ENCODE data around the gene PRDX2. TPM values are rescaled to one million over a fixed set of nuclear protein-coding genes. Genes with fewer than 3 reads are reported as not detected.
A peak's percentile ranks its signal among the peaks of the same experiment; 100 is the strongest.

Gene PRDX2
- total RNA-seq, 6 donors from 2014 or later, result 57.6 to 173 (median 123) TPM

DNA sequence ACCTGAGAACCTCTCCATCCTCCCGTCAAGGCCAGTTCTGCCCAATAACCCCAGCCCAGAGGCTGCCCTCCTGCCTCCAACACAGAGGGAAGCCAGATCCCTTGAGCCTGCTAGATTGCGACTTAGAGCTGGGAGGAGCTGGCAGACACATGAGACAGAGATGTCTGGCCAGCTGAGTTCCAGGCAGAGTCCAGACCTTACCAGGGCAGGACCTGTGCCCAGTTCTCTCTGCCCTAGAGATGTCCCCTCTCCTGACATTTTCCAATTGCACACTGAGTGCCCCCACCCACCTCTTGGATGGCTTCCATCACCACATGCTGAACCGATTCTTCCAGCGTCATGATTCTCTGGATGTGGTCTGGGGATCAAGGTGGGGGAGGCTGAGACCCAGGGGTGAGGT, 29.3 kb downstream of the PRDX2 start:
- Histone ChIP-seq H3K4me3 (no peak overlapping the region), H3K9me3 (no peaks in the 10 kb centered on the region), H3K36me3 (peaks cover 0 to 9% (median 4%) of the 10 kb centered on the region in 4 donors), H3K4me1 (peaks cover 12 to 33% (median 18%) of the 10 kb centered on the region in 4 donors), H3K27ac (no peak overlapping the region), H3K27me3 (no peaks in the 10 kb centered on the region)
- TF ChIP-seq POLR2A (IDR thresholded peaks at IDR 0.05) (no peak), EP300 (IDR thresholded peaks at IDR 0.05) (no peak), POLR2AphosphoS5 (IDR thresholded peaks at IDR 0.05) (no peak)
- TF ChIP-seq, protein P1, sequence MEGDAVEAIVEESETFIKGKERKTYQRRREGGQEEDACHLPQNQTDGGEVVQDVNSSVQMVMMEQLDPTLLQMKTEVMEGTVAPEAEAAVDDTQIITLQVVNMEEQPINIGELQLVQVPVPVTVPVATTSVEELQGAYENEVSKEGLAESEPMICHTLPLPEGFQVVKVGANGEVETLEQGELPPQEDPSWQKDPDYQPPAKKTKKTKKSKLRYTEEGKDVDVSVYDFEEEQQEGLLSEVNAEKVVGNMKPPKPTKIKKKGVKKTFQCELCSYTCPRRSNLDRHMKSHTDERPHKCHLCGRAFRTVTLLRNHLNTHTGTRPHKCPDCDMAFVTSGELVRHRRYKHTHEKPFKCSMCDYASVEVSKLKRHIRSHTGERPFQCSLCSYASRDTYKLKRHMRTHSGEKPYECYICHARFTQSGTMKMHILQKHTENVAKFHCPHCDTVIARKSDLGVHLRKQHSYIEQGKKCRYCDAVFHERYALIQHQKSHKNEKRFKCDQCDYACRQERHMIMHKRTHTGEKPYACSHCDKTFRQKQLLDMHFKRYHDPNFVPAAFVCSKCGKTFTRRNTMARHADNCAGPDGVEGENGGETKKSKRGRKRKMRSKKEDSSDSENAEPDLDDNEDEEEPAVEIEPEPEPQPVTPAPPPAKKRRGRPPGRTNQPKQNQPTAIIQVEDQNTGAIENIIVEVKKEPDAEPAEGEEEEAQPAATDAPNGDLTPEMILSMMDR (IDR thresholded peaks at IDR 0.05), result no peak
- no peak for ATAC-seq (ENCODE audit: low FRiP score in 2 of 2)
- WGBS, 2 donors, result 85 to 100% methylated on average over 1 to 4 of the region's 4 CpGs
- DNase-seq, result no peak

DNA sequence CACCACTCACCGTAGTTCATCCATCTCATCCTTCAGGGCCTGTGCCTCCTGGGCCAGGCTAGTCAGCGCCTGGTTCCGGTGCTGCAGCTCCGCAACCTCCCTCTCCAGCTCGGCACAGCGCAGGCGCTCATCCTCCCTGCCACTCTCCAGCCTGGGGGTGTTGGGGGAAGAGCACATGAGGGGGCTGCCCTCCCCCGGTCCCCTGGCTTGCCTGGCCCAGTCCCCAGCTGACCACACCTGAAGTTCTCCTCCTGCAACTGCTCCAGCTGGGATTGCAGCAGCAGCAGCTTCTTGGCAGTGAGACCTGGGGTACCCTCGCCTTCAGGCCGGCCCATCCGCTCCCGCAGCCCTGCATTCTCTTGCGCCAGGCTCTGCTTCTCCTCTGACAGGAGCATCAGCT, 30.7 kb downstream of the PRDX2 start:
- Histone ChIP-seq H3K36me3 (peaks cover 0 to 15% (median 4%) of the 10 kb centered on the region in 4 donors), H3K27ac (no peak overlapping the region), H3K4me3 (no peak overlapping the region), H3K27me3 (no peaks in the 10 kb centered on the region), H3K9me3 (no peaks in the 10 kb centered on the region), H3K4me1 (peaks cover 7 to 28% (median 8%) of the 10 kb centered on the region in 4 donors)
- 96% methylated on average over 13 of the region's 13 CpGs; no CpG with 5 or more reads in 1 of the 2 donors for WGBS, 2 donors
- ATAC-seq (ENCODE audit: low FRiP score in 2 of 2) (no peak), DNase-seq (peak in 1 of 2 donors; percentile 63)
- no peak for TF ChIP-seq POLR2AphosphoS5 (IDR thresholded peaks at IDR 0.05)
- TF ChIP-seq EP300 (IDR thresholded peaks at IDR 0.05), result no peak
- TF ChIP-seq, protein P1 (IDR thresholded peaks at IDR 0.05), result no peak
- TF ChIP-seq POLR2A (IDR thresholded peaks at IDR 0.05), result no peak

DNA sequence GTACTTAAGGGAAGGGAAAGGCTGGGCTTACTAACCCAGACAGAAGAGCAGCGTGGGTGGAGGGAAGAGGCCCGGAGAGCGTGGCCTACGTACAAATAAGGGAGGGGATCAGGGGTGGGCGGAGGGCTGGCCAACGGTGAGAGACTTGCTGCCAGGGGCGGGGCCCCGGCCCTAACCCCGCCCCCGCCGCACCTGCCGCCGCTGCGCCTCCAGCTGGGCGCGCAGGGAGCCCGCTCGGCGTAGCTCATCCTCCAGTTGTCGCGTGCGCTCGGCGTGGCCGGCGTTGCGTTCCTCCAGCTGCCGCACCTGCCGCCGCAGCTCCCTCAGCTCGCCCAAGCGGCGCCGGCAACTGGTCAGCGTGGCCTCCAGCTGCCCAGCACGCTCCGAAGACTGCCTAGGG, 31.9 kb downstream of the PRDX2 start:
- no peaks in the 10 kb centered on the region for H3K9me3 ChIP-seq
- peaks cover 0 to 15% (median 7%) of the 10 kb centered on the region in 4 donors for H3K36me3 ChIP-seq
- H3K4me1 ChIP-seq, result peaks cover 3 to 24% (median 4%) of the 10 kb centered on the region in 4 donors
- DNase-seq, result peak; percentile 80 to 89
- TF ChIP-seq EP300 (IDR thresholded peaks at IDR 0.05) (no peak), POLR2AphosphoS5 (IDR thresholded peaks at IDR 0.05) (no peak), POLR2A (IDR thresholded peaks at IDR 0.05) (no peak)
- TF ChIP-seq, protein P1 (IDR thresholded peaks at IDR 0.05), result no peak
- peak in 1 of 2 donors; percentile 34 for ATAC-seq (ENCODE audit: low FRiP score in 2 of 2)
- H3K27ac ChIP-seq, result no peak overlapping the region
- no peak overlapping the region for H3K4me3 ChIP-seq
- H3K27me3 ChIP-seq, result no peaks in the 10 kb centered on the region
- WGBS, 2 donors, result 65 to 86% methylated on average over 7 to 37 of the region's 37 CpGs

DNA sequence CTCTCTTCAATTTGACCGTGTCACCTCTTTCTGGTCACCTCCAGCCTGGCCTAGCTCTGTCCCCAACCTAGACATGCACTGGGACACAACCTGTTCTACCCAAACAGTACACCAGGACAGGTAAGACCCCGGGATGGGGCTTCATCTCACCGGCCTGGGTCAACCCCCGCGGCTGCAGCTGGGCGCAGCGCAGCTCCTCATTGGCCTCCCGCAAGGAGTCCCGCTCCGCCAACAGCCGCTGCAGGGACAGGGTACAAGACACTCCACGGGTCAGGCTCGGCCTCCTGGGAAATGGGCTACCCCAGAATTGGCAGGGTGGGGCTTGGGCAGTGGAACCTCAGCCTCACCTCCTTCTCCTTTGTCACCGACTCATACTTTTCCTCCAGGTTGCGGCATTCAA, 33.9 kb downstream of the PRDX2 start:
- Histone ChIP-seq H3K36me3 (peaks cover 2 to 25% (median 16%) of the 10 kb centered on the region in 4 donors), H3K27me3 (no peaks in the 10 kb centered on the region), H3K4me1 (peaks cover 0 to 19% (median 2%) of the 10 kb centered on the region in 4 donors), H3K9me3 (no peaks in the 10 kb centered on the region), H3K4me3 (no peak overlapping the region), H3K27ac (no peak overlapping the region)
- no peak for TF ChIP-seq POLR2A (IDR thresholded peaks at IDR 0.05)
- TF ChIP-seq EP300 (IDR thresholded peaks at IDR 0.05), result no peak
- no peak for TF ChIP-seq POLR2AphosphoS5 (IDR thresholded peaks at IDR 0.05)
- DNase-seq, result peak in 1 of 2 donors; percentile 79
- WGBS, 2 donors, result 96 to 99% methylated on average over 15 of the region's 15 CpGs
- no peak for ATAC-seq (ENCODE audit: low FRiP score in 2 of 2)

DNA sequence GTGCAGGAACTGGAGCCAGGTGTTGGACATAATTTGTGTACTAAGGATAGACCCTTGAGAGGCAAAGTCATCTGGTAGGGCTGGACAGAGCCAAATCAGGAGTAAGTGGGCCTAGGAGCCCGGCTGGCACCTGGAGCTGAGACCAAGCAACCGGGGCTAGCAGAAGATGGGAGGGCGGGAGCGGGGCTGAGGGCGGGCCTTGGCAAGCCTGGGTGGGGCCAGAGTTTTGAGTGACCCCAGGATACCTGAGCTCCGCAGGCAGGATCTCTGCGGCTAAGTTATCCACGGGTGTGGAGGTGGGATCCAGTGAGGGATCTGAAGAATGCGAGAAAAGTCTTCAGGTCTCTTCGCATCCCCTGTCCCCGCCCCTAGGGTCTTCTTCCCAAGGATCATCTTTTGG, 34.5 kb downstream of the PRDX2 start:
- Histone ChIP-seq H3K36me3 (peaks cover 4 to 26% (median 16%) of the 10 kb centered on the region in 4 donors), H3K9me3 (no peaks in the 10 kb centered on the region), H3K27ac (no peak overlapping the region), H3K27me3 (no peaks in the 10 kb centered on the region), H3K4me1 (peaks cover 0 to 19% (median 2%) of the 10 kb centered on the region in 4 donors), H3K4me3 (no peak overlapping the region)
- ATAC-seq (ENCODE audit: low FRiP score in 2 of 2), result no peak
- DNase-seq, result peak in 1 of 2 donors; percentile 63
- TF ChIP-seq POLR2A (IDR thresholded peaks at IDR 0.05) (no peak), EP300 (IDR thresholded peaks at IDR 0.05) (no peak), POLR2AphosphoS5 (IDR thresholded peaks at IDR 0.05) (no peak)
- TF ChIP-seq, protein P1 (IDR thresholded peaks at IDR 0.05), result no peak
- 90 to 96% methylated on average over 8 to 11 of the region's 11 CpGs for WGBS, 2 donors

All from upper lobe of left lung (tissue), 6 donors.